Pulmonary artery endothelial cell (primary cell): ENCODE data around the gene CGB2. TPM values are rescaled to one million over a fixed set of nuclear protein-coding genes. Genes with fewer than 3 reads are reported as not detected.
"Not testable (repeated sequence)": the region's sequence is repeated elsewhere in the genome, so short reads cannot be mapped to it uniquely, and the experiment has no call there.

ENCODE experiments used
- DNase-seq: peaks from one replicate; pipeline ENCODE4 v3.0.0-alpha.2; 2011; ENCODE audit warnings: low read depth, low spot score
- total RNA-seq: library from RNA; depleted of rRNA; stranded (reverse); fragments of >200 nt; gene quantifications from 2 replicates; pipeline ENCODE4 v1.2.3, GENCODE V29; 2014

CGB2 gene
- total RNA-seq, 1 donor from 2014 or later, result not detected

- no peak for DNase-seq
Measured at GRCh38 chr19:49009828-49010227, 21.9 kb upstream of the CGB2 start.

- no peak for DNase-seq
Measured at GRCh38 chr19:49010453-49010852, 21.2 kb upstream of the CGB2 start.

GRCh38 chr19:49011194-49011593, 20.5 kb upstream of the CGB2 start:
- DNase-seq, result no peak

- DNase-seq, result no peak
Measured at GRCh38 chr19:49014123-49014869, 17.4 kb upstream of the CGB2 start.

GRCh38 chr19:49014870-49015255, 16.8 kb upstream of the CGB2 start:
- no peak for DNase-seq

GRCh38 chr19:49016067-49016839, 15.4 kb upstream of the CGB2 start:
- DNase-seq, result no peak

- DNase-seq, result no peak
Measured at GRCh38 chr19:49017041-49017665, 14.5 kb upstream of the CGB2 start, which contains the start of gene LHB. Gene LHB, minus strand, starts transcription at chr19:49017091. Its CDS starts 10 bp downstream, at chr19:49017081.

- DNase-seq, result peak; percentile 29
Measured at GRCh38 chr19:49017666-49018351, 13.9 kb upstream of the CGB2 start.

- DNase-seq, result not testable (repeated sequence)
Measured at GRCh38 chr19:49018388-49019241, 13.1 kb upstream of the CGB2 start.

GRCh38 chr19:49019242-49019932, 12.3 kb upstream of the CGB2 start:
- DNase-seq, result no peak

GRCh38 chr19:49020342-49020741, 11.3 kb upstream of the CGB2 start:
- no peak for DNase-seq

- DNase-seq, result no peak
Measured at GRCh38 chr19:49020931-49021895, 10.5 kb upstream of the CGB2 start.

- DNase-seq, result no peak
Measured at GRCh38 chr19:49022116-49022515, 9.6 kb upstream of the CGB2 start.

GRCh38 chr19:49024233-49024632, 7.5 kb upstream of the CGB2 start, which contains the start of gene CGB3:
Gene CGB3, minus strand, starts transcription at chr19:49024333. Its CDS starts 362 bp downstream, at chr19:49023971.
- not testable (repeated sequence) for DNase-seq

- not testable (repeated sequence) for DNase-seq
Measured at GRCh38 chr19:49025088-49025487, 6.6 kb upstream of the CGB2 start.

GRCh38 chr19:49025599-49025998, 6.1 kb upstream of the CGB2 start:
- DNase-seq, result not testable (repeated sequence)

GRCh38 chr19:49028686-49029085, 3.0 kb upstream of the CGB2 start:
- DNase-seq, result not testable (repeated sequence)

- DNase-seq, result not testable (repeated sequence)
Measured at GRCh38 chr19:49029749-49030148, 1.9 kb upstream of the CGB2 start.

- not testable (repeated sequence) for DNase-seq
Measured at GRCh38 chr19:49030323-49030722, 1.4 kb upstream of the CGB2 start.
